ENCODE results near the gene PAQR7.
"Not testable (repeated sequence)": the region's sequence is repeated elsewhere in the genome, so short reads cannot be mapped to it uniquely, and the experiment has no call there.

PAQR7 gene

GRCh38 chr1:25844536-25845337, 30.8 kb downstream of the PAQR7 start:
- Histone ChIP-seq H3K9me3 (ENCODE audit: insufficient read depth, low read length) (no peaks in the 10 kb centered on the region), H3K9ac (ENCODE audit: low read length) (no peak overlapping the region), H3K36me3 (replicated peaks; ENCODE audit: low read depth, low read length) (no peaks in the 10 kb centered on the region), H4K20me1 (ENCODE audit: insufficient read depth, low read length) (no peaks in the 10 kb centered on the region), H3K27ac (ENCODE audit: low read length) (no peak overlapping the region), H3K4me3 (ENCODE audit: low read length) (no peak overlapping the region), H3K4me1 (ENCODE audit: low read length) (peaks cover 11% of the 10 kb centered on the region), H2AFZ (ENCODE audit: low read depth, low read length) (no peak overlapping the region), H3K27me3 (ENCODE audit: low read depth, low read length) (no peaks in the 10 kb centered on the region), H3K4me2 (ENCODE audit: low read length) (no peak overlapping the region), H3K79me2 (ENCODE audit: low read length) (peaks cover 12% of the 10 kb centered on the region)
- no peak for TF ChIP-seq CTCF (IDR thresholded peaks at IDR 0.05; ENCODE audit: low read depth, low read length)
- TF ChIP-seq EZH2phosphoT487 (IDR thresholded peaks at IDR 0.05; ENCODE audit: low read depth): no peak

GRCh38 chr1:25843483-25843882, 32.0 kb downstream of the PAQR7 start:
- Histone ChIP-seq H2AFZ (ENCODE audit: low read depth, low read length) (no peak overlapping the region), H3K9me3 (ENCODE audit: insufficient read depth, low read length) (no peaks in the 10 kb centered on the region), H4K20me1 (ENCODE audit: insufficient read depth, low read length) (no peaks in the 10 kb centered on the region), H3K79me2 (ENCODE audit: low read length) (peaks cover 12% of the 10 kb centered on the region), H3K4me3 (ENCODE audit: low read length) (no peak overlapping the region), H3K27me3 (ENCODE audit: low read depth, low read length) (no peaks in the 10 kb centered on the region), H3K4me1 (ENCODE audit: low read length) (peaks cover 11% of the 10 kb centered on the region), H3K9ac (ENCODE audit: low read length) (no peak overlapping the region), H3K4me2 (ENCODE audit: low read length) (no peak overlapping the region), H3K27ac (ENCODE audit: low read length) (no peak overlapping the region), H3K36me3 (replicated peaks; ENCODE audit: low read depth, low read length) (no peaks in the 10 kb centered on the region)
- no peak for TF ChIP-seq CTCF (IDR thresholded peaks at IDR 0.05; ENCODE audit: low read depth, low read length)
- TF ChIP-seq EZH2phosphoT487 (IDR thresholded peaks at IDR 0.05; ENCODE audit: low read depth): no peak

- H3K9me3 ChIP-seq (ENCODE audit: insufficient read depth, low read length); H3K79me2 ChIP-seq (ENCODE audit: low read length); H3K27me3 ChIP-seq (ENCODE audit: low read depth, low read length); H3K36me3 ChIP-seq (replicated peaks; ENCODE audit: low read depth, low read length); H3K4me1 ChIP-seq (ENCODE audit: low read length); H3K9ac ChIP-seq (ENCODE audit: low read length); H2AFZ ChIP-seq (ENCODE audit: low read depth, low read length); H3K4me2 ChIP-seq (ENCODE audit: low read length); H3K27ac ChIP-seq (ENCODE audit: low read length); H3K4me3 ChIP-seq (ENCODE audit: low read length); H4K20me1 ChIP-seq (ENCODE audit: insufficient read depth, low read length): not testable (repeated sequence)
Observed at GRCh38 chr1:25839808-25840207, 35.7 kb downstream of the PAQR7 start.

- Histone ChIP-seq H3K4me1 (ENCODE audit: low read length) (no peaks in the 10 kb centered on the region), H3K27me3 (ENCODE audit: low read depth, low read length) (no peaks in the 10 kb centered on the region), H3K79me2 (ENCODE audit: low read length) (no peaks in the 10 kb centered on the region; the same call in 1 of the 2 replicates), H2AFZ (ENCODE audit: low read depth, low read length) (no peak overlapping the region), H3K4me2 (ENCODE audit: low read length) (no peak overlapping the region), H4K20me1 (ENCODE audit: insufficient read depth, low read length) (no peaks in the 10 kb centered on the region), H3K4me3 (ENCODE audit: low read length) (no peak overlapping the region), H3K9me3 (ENCODE audit: insufficient read depth, low read length) (no peaks in the 10 kb centered on the region), H3K36me3 (replicated peaks; ENCODE audit: low read depth, low read length) (peaks cover 9% of the 10 kb centered on the region), H3K27ac (ENCODE audit: low read length) (no peak overlapping the region), H3K9ac (ENCODE audit: low read length) (no peak overlapping the region)
- TF ChIP-seq CTCF (IDR thresholded peaks at IDR 0.05; ENCODE audit: low read depth, low read length): peak; percentile 39
- TF ChIP-seq EZH2phosphoT487 (IDR thresholded peaks at IDR 0.05; ENCODE audit: low read depth): no peak
Observed at GRCh38 chr1:25837262-25837875, 38.1 kb downstream of the PAQR7 start.
